Suprapubic skin (tissue), 4 donors: ENCODE results near the gene AHI1. TPM values are rescaled to one million over a fixed set of nuclear protein-coding genes. Genes with fewer than 3 reads are reported as not detected.

Experiments used
- DNase-seq, 2 donors: peaks; one replicate each; pipeline ENCODE4 v3.0.0-alpha.2; 2019; ENCODE audit warnings: low spot score in 2 of 2
- H3K27ac ChIP-seq: fragments of 200-600 bp; sonication (generic); one replicate; pipeline ENCODE4 v1.5.1; 2019
- H3K27me3 ChIP-seq: fragments of 200-600 bp; sonication (generic); one replicate; pipeline ENCODE4 v1.5.1; 2019
- H3K36me3 ChIP-seq: fragments of 200-600 bp; sonication (generic); one replicate; pipeline ENCODE4 v1.5.1; 2019
- H3K4me1 ChIP-seq: fragments of 200-600 bp; sonication (generic); one replicate; pipeline ENCODE4 v1.5.1; 2019
- H3K4me3 ChIP-seq: fragments of 200-600 bp; sonication (generic); one replicate; pipeline ENCODE4 v1.5.1; 2019; ENCODE audit warnings: mild to moderate bottlenecking
- H3K9me3 ChIP-seq: fragments of 200-600 bp; sonication (generic); one replicate; pipeline ENCODE4 v1.5.1; 2019
- CTCF ChIP-seq, 2 donors: fragments of 200-600 bp in 1 of 2; fragments of 450-650 bp in 1 of 2; sonication (generic) in 1 of 2; IDR thresholded peaks; one replicate each; pipeline ENCODE4 v1.5.1; 2016 to 2019; ENCODE audit warnings: antibody characterized with exemption in 2 of 2, mild to moderate bottlenecking in 1 of 2, moderate library complexity in 1 of 2
- EP300 ChIP-seq: sonication (generic); formaldehyde crosslinking; IDR thresholded peaks from one replicate; pipeline ENCODE4 v1.6.1; 2017; ENCODE audit warnings: antibody characterized with exemption
- POLR2A ChIP-seq, 2 donors: fragments of 450-650 bp; IDR thresholded peaks; one replicate each; pipeline ENCODE4 v1.6.1; 2017; ENCODE audit warnings: antibody characterized with exemption in 2 of 2, mild to moderate bottlenecking in 2 of 2, moderate library complexity in 2 of 2
- POLR2AphosphoS5 ChIP-seq, 3 donors: sonication (generic); formaldehyde crosslinking; IDR thresholded peaks; one replicate each; pipeline ENCODE4 v1.6.1; 2017; ENCODE audit warnings: antibody characterized with exemption in 3 of 3
- WGBS: methylation state at CpG from one replicate; pipeline ENCODE4 v1.1.5; 2018; 5-methylcytosine and 5-hydroxymethylcytosine counted together
- total RNA-seq, 4 donors: library from RNA; depleted of rRNA; stranded (reverse); fragments of >200 nt; gene quantifications; one replicate each; pipeline ENCODE4 v1.1.0, GENCODE V29; 2016

AHI1 gene
- total RNA-seq, 4 donors from 2014 or later, result 12.1 to 53.6 (median 19.2) TPM

DNA sequence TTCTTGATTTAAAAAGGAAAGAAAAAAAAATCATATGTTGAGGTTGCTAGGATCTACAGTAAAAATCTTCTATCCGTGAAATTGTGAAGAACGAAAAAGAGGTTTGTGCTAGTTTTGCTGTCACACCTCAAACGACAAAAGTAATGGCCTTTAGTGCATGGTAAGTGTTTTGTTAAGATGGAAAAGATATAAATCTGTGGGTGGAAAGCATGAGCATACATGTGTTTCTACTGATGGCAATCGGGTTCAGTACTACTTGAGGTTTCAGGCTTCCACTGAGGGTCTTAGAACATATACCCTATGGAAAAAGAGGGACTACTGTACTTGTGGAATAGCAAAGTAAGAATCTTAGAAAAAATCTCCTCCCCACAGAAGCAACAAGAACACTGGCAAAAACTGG lies 58.0 kb downstream of the AHI1 start:
- TF ChIP-seq CTCF (IDR thresholded peaks at IDR 0.05), result no peak
- no peak for TF ChIP-seq POLR2AphosphoS5 (IDR thresholded peaks at IDR 0.05)
- TF ChIP-seq EP300, result no peak
- no peak for TF ChIP-seq POLR2A (IDR thresholded peaks at IDR 0.05)
- WGBS, result 71% methylated on average over 4 of the region's 4 CpGs

DNA sequence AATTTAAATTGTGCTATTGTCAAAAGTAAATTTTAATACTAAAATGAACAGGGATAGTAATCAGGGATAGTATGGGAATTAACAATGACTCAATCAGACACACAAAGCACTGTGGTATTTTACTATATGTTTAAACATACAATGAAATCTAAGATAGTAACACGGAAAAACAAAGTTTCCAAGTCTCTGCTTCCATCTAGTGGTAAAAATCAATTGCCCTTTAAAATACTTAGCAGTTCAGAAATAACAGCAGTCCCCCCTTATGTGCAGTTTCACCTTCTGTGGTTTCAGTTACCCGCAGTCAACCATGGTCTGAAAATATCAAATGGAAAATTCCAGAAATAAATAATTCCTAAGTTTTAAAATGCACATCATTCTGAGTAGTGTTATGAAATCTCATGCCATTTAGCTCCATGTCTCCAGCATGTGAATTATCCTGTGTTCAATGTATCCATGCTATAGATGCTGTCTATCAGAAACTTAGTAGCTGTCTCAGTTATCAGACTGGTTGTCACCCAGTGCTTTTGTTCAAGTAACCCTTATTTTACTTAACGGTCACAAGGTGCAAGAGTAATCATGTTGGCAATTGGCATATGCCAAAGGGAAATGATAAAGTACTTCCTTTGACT lies 58.5 kb downstream of the AHI1 start:
- H3K4me3 ChIP-seq, result no peak overlapping the region
- 68% methylated on average over 3 of the region's 3 CpGs for WGBS
- TF ChIP-seq EP300 (no peak), POLR2AphosphoS5 (IDR thresholded peaks at IDR 0.05) (no peak), POLR2A (IDR thresholded peaks at IDR 0.05) (no peak), CTCF (IDR thresholded peaks at IDR 0.05) (no peak)
- H3K27me3 ChIP-seq, result no peaks in the 10 kb centered on the region
- no peaks in the 10 kb centered on the region for H3K9me3 ChIP-seq
- peaks cover 35% of the 10 kb centered on the region for H3K36me3 ChIP-seq
- no peaks in the 10 kb centered on the region for H3K4me1 ChIP-seq
- no peak overlapping the region for H3K27ac ChIP-seq
- DNase-seq, result no peak

More for the DNA sequence above, 58.0 kb downstream of the AHI1 start:
- no peaks in the 10 kb centered on the region for H3K9me3 ChIP-seq
- no peak overlapping the region for H3K4me3 ChIP-seq
- peaks cover 40% of the 10 kb centered on the region for H3K36me3 ChIP-seq
- DNase-seq, result no peak
- no peaks in the 10 kb centered on the region for H3K27me3 ChIP-seq
- H3K4me1 ChIP-seq, result no peaks in the 10 kb centered on the region
- H3K27ac ChIP-seq, result no peak overlapping the region

- no peak overlapping the region for H3K4me3 ChIP-seq
- no peak overlapping the region for H3K27ac ChIP-seq
- DNase-seq, result no peak
- H3K4me1 ChIP-seq, result no peaks in the 10 kb centered on the region
- no peaks in the 10 kb centered on the region for H3K27me3 ChIP-seq
- peaks cover 30% of the 10 kb centered on the region for H3K36me3 ChIP-seq
- H3K9me3 ChIP-seq, result no peaks in the 10 kb centered on the region
- TF ChIP-seq EP300, result no peak
- TF ChIP-seq CTCF (IDR thresholded peaks at IDR 0.05), result no peak
- no peak for TF ChIP-seq POLR2A (IDR thresholded peaks at IDR 0.05)
- TF ChIP-seq POLR2AphosphoS5 (IDR thresholded peaks at IDR 0.05), result no peak
These were observed 62.5 kb downstream of the AHI1 start for GRCh38 chr6:135434991-135435390.

DNA sequence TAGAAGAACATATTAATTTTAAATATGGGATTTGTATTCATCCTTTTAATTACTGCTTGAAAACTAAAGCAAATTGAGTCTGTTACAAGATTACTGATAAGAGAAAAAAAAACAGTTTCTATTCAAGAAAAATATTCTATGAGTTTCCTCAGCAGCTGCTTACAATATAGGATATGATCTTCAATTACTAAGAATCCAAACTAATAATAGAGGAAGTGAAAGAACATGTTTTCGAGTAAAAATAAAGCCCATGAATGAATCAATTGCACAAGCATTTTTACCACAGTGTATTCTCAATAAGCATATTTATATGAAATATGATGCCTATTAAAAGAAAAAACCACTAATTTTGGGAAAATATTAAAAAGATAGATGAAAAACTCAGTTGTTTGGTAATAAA lies 63.4 kb downstream of the AHI1 start:
- Histone ChIP-seq H3K36me3 (peaks cover 30% of the 10 kb centered on the region), H3K9me3 (no peaks in the 10 kb centered on the region), H3K4me1 (no peaks in the 10 kb centered on the region), H3K27me3 (no peaks in the 10 kb centered on the region), H3K27ac (no peak overlapping the region), H3K4me3 (no peak overlapping the region)
- 97% methylated on average over 1 of the region's 1 CpG for WGBS
- TF ChIP-seq POLR2AphosphoS5 (IDR thresholded peaks at IDR 0.05) (no peak), CTCF (IDR thresholded peaks at IDR 0.05) (no peak), POLR2A (IDR thresholded peaks at IDR 0.05) (no peak), EP300 (no peak)
- DNase-seq, result no peak

- Histone ChIP-seq H3K4me3 (no peak overlapping the region), H3K27ac (no peak overlapping the region), H3K27me3 (no peaks in the 10 kb centered on the region), H3K9me3 (no peaks in the 10 kb centered on the region), H3K4me1 (no peaks in the 10 kb centered on the region), H3K36me3 (no peaks in the 10 kb centered on the region)
- TF ChIP-seq POLR2AphosphoS5 (IDR thresholded peaks at IDR 0.05) (no peak), POLR2A (IDR thresholded peaks at IDR 0.05) (no peak), CTCF (IDR thresholded peaks at IDR 0.05) (no peak), EP300 (no peak)
- no peak for DNase-seq
- 95% methylated on average over 2 of the region's 2 CpGs for WGBS
These were observed 69.5 kb downstream of the AHI1 start for GRCh38 chr6:135428078-135428477.
